Testis (tissue), 3 donors: ENCODE measurements around the gene RNF157. TPM values are rescaled to one million over a fixed set of nuclear protein-coding genes. Genes with fewer than 3 reads are reported as not detected.
A peak's percentile ranks its signal among the peaks of the same experiment; 100 is the strongest.

ENCODE experiments used
- DNase-seq: peaks from one replicate; pipeline ENCODE4 v3.0.0-alpha.2; 2019
- H3K27ac ChIP-seq, 2 donors: fragments of 200-600 bp; sonication (generic); one replicate each; pipeline ENCODE4 v1.5.1; 2019
- H3K27me3 ChIP-seq: fragments of 200-600 bp; sonication (generic); one replicate; pipeline ENCODE4 v1.5.1; 2019
- H3K36me3 ChIP-seq: fragments of 200-600 bp; sonication (generic); one replicate; pipeline ENCODE4 v1.5.1; 2017; ENCODE audit warnings: low read depth; ENCODE audit errors: missing control alignments
- H3K4me1 ChIP-seq: fragments of 200-600 bp; sonication (generic); one replicate; pipeline ENCODE4 v1.5.1; 2019
- H3K4me3 ChIP-seq, 2 donors: fragments of 200-600 bp; sonication (generic); one replicate each; pipeline ENCODE4 v1.5.1; 2017 to 2019
- H3K9me3 ChIP-seq: fragments of 200-600 bp; sonication (generic); one replicate; pipeline ENCODE4 v1.5.1; 2017
- CTCF ChIP-seq, 3 experiments: fragments of 450-650 bp in 2 of 3; fragments of 200-600 bp in 1 of 3; sonication (generic) in 1 of 3; IDR thresholded peaks; one replicate each; pipeline ENCODE4 v1.5.1; 2016 to 2019; ENCODE audit warnings: antibody characterized with exemption in 3 of 3, mild to moderate bottlenecking in 2 of 3, moderate library complexity in 1 of 3
- POLR2A ChIP-seq: fragments of 450-650 bp; IDR thresholded peaks from one replicate; pipeline ENCODE4 v1.6.1; 2017; ENCODE audit warnings: antibody characterized with exemption, mild to moderate bottlenecking, moderate library complexity
- WGBS, 2 donors: methylation state at CpG; one replicate each; pipeline ENCODE4 v1.1.5; 2018; 5-methylcytosine and 5-hydroxymethylcytosine counted together
- intact Hi-C: fragments of 100-400 bp; cut with DNase I; formaldehyde crosslinking; loops from one replicate; pipeline ENCODE4 v1.15.1; 2023; ENCODE audit warnings: low total_unique reads
- polyA plus RNA-seq: library from polyadenylated mRNA; stranded (reverse); fragments of 350-450 nt; fragmentation: Illumina TruSeq; extraction: RNeasy Lipid Tissue Mini Kit (QIAGEN cat#74804); gene quantifications from one replicate; pipeline ENCODE4 v1.2.3, GENCODE V29; 2014; ENCODE audit warnings: low read depth, low replicate concordance; ENCODE audit not compliant: insufficient read depth
- total RNA-seq, 2 donors: library from RNA; depleted of rRNA; stranded (reverse); fragments of >200 nt; gene quantifications; one replicate each; pipeline ENCODE4 v1.2.3, GENCODE V29; 2016

The RNF157 gene
- total and polyA plus RNA-seq, 3 donors from 2014 or later: 98.8 to 108 (median 101) TPM

GRCh38 chr17:76263896-76264295, 23.6 kb upstream of the RNF157 start:
- H3K4me1 ChIP-seq: peaks cover 17% of the 10 kb centered on the region
- intact Hi-C loops: no loop called here
- H3K36me3 ChIP-seq: no peaks in the 10 kb centered on the region
- no peak for TF ChIP-seq POLR2A
- TF ChIP-seq CTCF (IDR thresholded peaks at IDR 0.05): no peak
- DNase-seq: no peak
- H3K9me3 ChIP-seq: no peaks in the 10 kb centered on the region
- H3K4me3 ChIP-seq: no peak overlapping the region
- 94 to 96% methylated on average over 5 of the region's 5 CpGs for WGBS, 2 donors
- no peak overlapping the region for H3K27ac ChIP-seq
- no peaks in the 10 kb centered on the region for H3K27me3 ChIP-seq

GRCh38 chr17:76262732-76263344, 22.5 kb upstream of the RNF157 start:
- no peaks in the 10 kb centered on the region for H3K9me3 ChIP-seq
- DNase-seq: no peak
- H3K36me3 ChIP-seq: no peaks in the 10 kb centered on the region
- H3K27ac ChIP-seq: peak overlapping the region in 1 of 2 donors; percentile 2
- H3K4me3 ChIP-seq: no peak overlapping the region
- H3K27me3 ChIP-seq: no peaks in the 10 kb centered on the region
- 56 to 59% methylated on average over 9 of the region's 9 CpGs for WGBS, 2 donors
- intact Hi-C loops: no loop called here
- TF ChIP-seq POLR2A: no peak
- no peak for TF ChIP-seq CTCF (IDR thresholded peaks at IDR 0.05)
- H3K4me1 ChIP-seq: peaks cover 15% of the 10 kb centered on the region

GRCh38 chr17:76261421-76262215, 21.3 kb upstream of the RNF157 start:
- no peaks in the 10 kb centered on the region for H3K36me3 ChIP-seq
- intact Hi-C loops: no loop called here
- no peaks in the 10 kb centered on the region for H3K27me3 ChIP-seq
- TF ChIP-seq CTCF (IDR thresholded peaks at IDR 0.05): no peak
- TF ChIP-seq POLR2A: no peak
- H3K9me3 ChIP-seq: no peaks in the 10 kb centered on the region
- 88 to 89% methylated on average over 23 of the region's 23 CpGs for WGBS, 2 donors
- peaks cover 12% of the 10 kb centered on the region for H3K4me1 ChIP-seq
- no peak overlapping the region for H3K27ac ChIP-seq
- H3K4me3 ChIP-seq: no peak overlapping the region
- DNase-seq: no peak

GRCh38 chr17:76260669-76261068, 20.4 kb upstream of the RNF157 start:
- H3K4me3 ChIP-seq: no peak overlapping the region
- H3K36me3 ChIP-seq: no peaks in the 10 kb centered on the region
- no peak overlapping the region for H3K27ac ChIP-seq
- no peak for TF ChIP-seq POLR2A
- TF ChIP-seq CTCF (IDR thresholded peaks at IDR 0.05): no peak
- intact Hi-C loops: no loop called here
- H3K27me3 ChIP-seq: no peaks in the 10 kb centered on the region
- DNase-seq: no peak
- WGBS, 2 donors: 84 to 85% methylated on average over 5 of the region's 5 CpGs
- no peaks in the 10 kb centered on the region for H3K9me3 ChIP-seq
- peaks cover 9% of the 10 kb centered on the region for H3K4me1 ChIP-seq
